GM21786 (cell line): Measurements from ENCODE around the gene PRMT9.
A peak's percentile ranks its signal among the peaks of the same experiment; 100 is the strongest.

Source experiments
- ATAC-seq: cut with Tn5 transposase; IDR thresholded peaks from one replicate; pipeline ENCODE4 v1.9.1; 2021; ENCODE audit not compliant: unreplicated experiment

The PRMT9 gene

GRCh38 chr4:147683717-147684700 lies at the start of gene PRMT9:
Gene PRMT9, minus strand, starts transcription at chr4:147684163. Its CDS starts 176 bp downstream, at chr4:147683987.
- ATAC-seq, result peak; percentile 99

- no peak for ATAC-seq
These were observed 48.7 kb upstream of the PRMT9 start for GRCh38 chr4:147732518-147733235.

- ATAC-seq, result peak; percentile 46
These were observed 47.9 kb upstream of the PRMT9 start, which contains the start of gene ARHGAP10 for GRCh38 chr4:147731580-147732517. Gene ARHGAP10, plus strand, starts transcription at chr4:147732088. Its CDS starts 214 bp downstream, at chr4:147732302.

GRCh38 chr4:147730333-147730732 lies 46.4 kb upstream of the PRMT9 start:
- no peak for ATAC-seq

- ATAC-seq, result no peak
These were observed 43.6 kb upstream of the PRMT9 start for GRCh38 chr4:147727476-147728028.

GRCh38 chr4:147725673-147726072 lies 41.7 kb upstream of the PRMT9 start:
- no peak for ATAC-seq

GRCh38 chr4:147724468-147725201 lies 40.7 kb upstream of the PRMT9 start:
- no peak for ATAC-seq

- no peak for ATAC-seq
These were observed 39.4 kb upstream of the PRMT9 start for GRCh38 chr4:147723326-147723725.

GRCh38 chr4:147717878-147718277 lies 33.9 kb upstream of the PRMT9 start:
- ATAC-seq, result peak; percentile 96

- no peak for ATAC-seq
These were observed 30.8 kb upstream of the PRMT9 start for GRCh38 chr4:147714575-147715401.

GRCh38 chr4:147709999-147710398 lies 26.0 kb upstream of the PRMT9 start:
- ATAC-seq, result no peak

- ATAC-seq, result peak; percentile 66
These were observed 24.1 kb upstream of the PRMT9 start for GRCh38 chr4:147707892-147708672.

- ATAC-seq, result no peak
These were observed 20.9 kb upstream of the PRMT9 start for GRCh38 chr4:147704846-147705245.

GRCh38 chr4:147696866-147697265 lies 12.9 kb upstream of the PRMT9 start:
- no peak for ATAC-seq

- no peak for ATAC-seq
These were observed 9.3 kb upstream of the PRMT9 start for GRCh38 chr4:147693218-147693617.

GRCh38 chr4:147691820-147692219 lies 7.9 kb upstream of the PRMT9 start:
- no peak for ATAC-seq

- ATAC-seq, result no peak
These were observed 5.1 kb upstream of the PRMT9 start for GRCh38 chr4:147689067-147689466.

GRCh38 chr4:147683188-147683591 lies 773 bp downstream of the PRMT9 start:
- no peak for ATAC-seq
